Suppressor macrophage treated with lipopolysaccharide for 4 hours (primary cell): ENCODE results near the gene CLDND1.

Experiments
- DNase-seq: peaks from one replicate; pipeline ENCODE4 v3.0.0-alpha.2; 2020

CLDND1 gene

GRCh38 chr3:98551236-98551635, 28.5 kb upstream of the CLDND1 start:
- no peak for DNase-seq

- DNase-seq, result no peak
Measured at GRCh38 chr3:98550833-98551232, 28.1 kb upstream of the CLDND1 start.

- DNase-seq, result no peak
Measured at GRCh38 chr3:98548544-98548943, 25.8 kb upstream of the CLDND1 start.

GRCh38 chr3:98545940-98546339, 23.2 kb upstream of the CLDND1 start:
- no peak for DNase-seq

- DNase-seq, result no peak
Measured at GRCh38 chr3:98542623-98543022, 19.9 kb upstream of the CLDND1 start.

GRCh38 chr3:98541695-98542094, 19.0 kb upstream of the CLDND1 start:
- DNase-seq, result no peak

- DNase-seq, result peak; percentile 56
Measured at GRCh38 chr3:98540346-98540745, 17.6 kb upstream of the CLDND1 start.

GRCh38 chr3:98536456-98537017, 13.8 kb upstream of the CLDND1 start:
- DNase-seq, result no peak

- no peak for DNase-seq
Measured at GRCh38 chr3:98534734-98535133, 12.0 kb upstream of the CLDND1 start.

GRCh38 chr3:98534168-98534567, 11.5 kb upstream of the CLDND1 start:
- DNase-seq, result no peak

- DNase-seq, result no peak
Measured at GRCh38 chr3:98532709-98533571, 10.2 kb upstream of the CLDND1 start.

GRCh38 chr3:98532275-98532637, 9.6 kb upstream of the CLDND1 start:
- DNase-seq, result no peak

- DNase-seq, result no peak
Measured at GRCh38 chr3:98531622-98532274, 9.0 kb upstream of the CLDND1 start, which contains the start of gene GPR15. GPR15 (plus strand) TSS chr3:98531978; CDS start chr3:98532034, 56 bp downstream.

GRCh38 chr3:98530676-98531075, 8.0 kb upstream of the CLDND1 start:
- DNase-seq, result no peak

- no peak for DNase-seq
Measured at GRCh38 chr3:98529856-98530459, 7.3 kb upstream of the CLDND1 start.

GRCh38 chr3:98528474-98529346, 6.0 kb upstream of the CLDND1 start:
- DNase-seq, result no peak

GRCh38 chr3:98525494-98525893, 2.8 kb upstream of the CLDND1 start:
- no peak for DNase-seq

- peak; percentile 36 for DNase-seq
Measured at GRCh38 chr3:98521897-98522543, 682 bp downstream of the CLDND1 start.

GRCh38 chr3:98519351-98519750, 3.4 kb downstream of the CLDND1 start:
- no peak for DNase-seq

- no peak for DNase-seq
Measured at GRCh38 chr3:98518816-98519215, 3.9 kb downstream of the CLDND1 start.

GRCh38 chr3:98514948-98515347, 7.8 kb downstream of the CLDND1 start:
- DNase-seq, result no peak

- no peak for DNase-seq
Measured at GRCh38 chr3:98513736-98514135, 9.0 kb downstream of the CLDND1 start.
